HG02588 (cell line): Measurements from ENCODE around the gene ARHGEF1.
"Not testable (repeated sequence)": the region's sequence is repeated elsewhere in the genome, so short reads cannot be mapped to it uniquely, and the experiment has no call there.

Experiments
- ATAC-seq: cut with Tn5 transposase; IDR thresholded peaks from one replicate; pipeline ENCODE4 v1.9.1; 2021; ENCODE audit warnings: mild to moderate bottlenecking, moderate library complexity; ENCODE audit not compliant: unreplicated experiment

Gene ARHGEF1

GRCh38 chr19:41904118-41904870, 21.3 kb downstream of the ARHGEF1 start:
- no peak for ATAC-seq

DNA sequence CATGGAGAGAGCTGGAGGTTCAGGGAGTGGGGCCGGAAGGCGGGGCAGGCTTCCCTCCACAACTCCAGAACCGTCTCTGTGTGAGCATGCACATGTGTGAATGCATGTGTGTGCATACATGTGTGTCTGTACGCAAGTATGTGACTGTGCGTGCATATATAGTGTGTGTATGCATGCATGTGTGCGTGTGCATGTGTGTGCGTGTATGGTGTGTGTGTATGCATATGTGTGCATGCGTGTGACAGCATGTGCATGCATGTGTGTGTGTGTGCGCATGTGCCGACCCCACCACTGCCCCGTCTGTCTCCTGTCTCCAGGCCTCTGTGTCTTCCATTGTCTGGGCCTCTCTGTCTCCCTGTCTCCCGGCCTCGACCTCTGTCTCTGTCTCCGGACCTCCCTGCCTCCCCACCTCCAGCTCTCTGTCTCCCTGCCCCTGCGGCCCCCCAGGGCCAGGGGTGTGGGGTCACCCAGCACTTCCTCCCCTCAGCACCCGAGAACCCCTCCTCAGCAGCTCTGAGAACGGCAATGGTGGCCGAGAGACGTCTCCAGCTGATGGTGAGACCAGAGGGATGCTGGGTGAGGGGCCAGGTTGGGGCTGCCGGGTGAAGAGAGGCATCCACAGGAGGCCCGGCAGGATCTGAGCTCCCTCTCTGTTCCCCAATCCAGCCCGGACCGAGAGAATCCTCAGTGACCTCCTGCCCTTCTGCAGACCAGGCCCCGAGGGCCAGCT, 22.5 kb downstream of the ARHGEF1 start:
- no peak for ATAC-seq

DNA sequence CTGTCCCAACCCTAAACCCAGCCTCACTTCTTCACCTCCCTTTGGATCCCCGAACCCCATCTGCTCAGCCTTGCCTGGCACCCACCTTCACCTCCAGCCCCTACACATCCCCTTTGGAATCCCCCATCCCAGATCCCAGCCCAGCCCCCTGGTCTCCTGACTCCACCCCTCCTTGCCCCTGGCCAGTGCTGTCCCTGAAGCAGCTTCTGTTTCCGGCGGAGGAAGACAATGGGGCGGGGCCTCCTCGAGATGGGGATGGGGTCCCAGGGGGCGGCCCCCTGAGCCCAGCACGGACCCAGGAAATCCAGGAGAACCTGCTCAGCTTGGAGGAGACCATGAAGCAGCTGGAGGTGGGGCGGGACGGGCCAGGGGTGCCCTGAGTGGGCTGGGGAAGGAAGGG, 23.3 kb downstream of the ARHGEF1 start:
- ATAC-seq, result no peak

- ATAC-seq, result no peak
These were observed 24.1 kb downstream of the ARHGEF1 start for GRCh38 chr19:41906916-41907680.

DNA sequence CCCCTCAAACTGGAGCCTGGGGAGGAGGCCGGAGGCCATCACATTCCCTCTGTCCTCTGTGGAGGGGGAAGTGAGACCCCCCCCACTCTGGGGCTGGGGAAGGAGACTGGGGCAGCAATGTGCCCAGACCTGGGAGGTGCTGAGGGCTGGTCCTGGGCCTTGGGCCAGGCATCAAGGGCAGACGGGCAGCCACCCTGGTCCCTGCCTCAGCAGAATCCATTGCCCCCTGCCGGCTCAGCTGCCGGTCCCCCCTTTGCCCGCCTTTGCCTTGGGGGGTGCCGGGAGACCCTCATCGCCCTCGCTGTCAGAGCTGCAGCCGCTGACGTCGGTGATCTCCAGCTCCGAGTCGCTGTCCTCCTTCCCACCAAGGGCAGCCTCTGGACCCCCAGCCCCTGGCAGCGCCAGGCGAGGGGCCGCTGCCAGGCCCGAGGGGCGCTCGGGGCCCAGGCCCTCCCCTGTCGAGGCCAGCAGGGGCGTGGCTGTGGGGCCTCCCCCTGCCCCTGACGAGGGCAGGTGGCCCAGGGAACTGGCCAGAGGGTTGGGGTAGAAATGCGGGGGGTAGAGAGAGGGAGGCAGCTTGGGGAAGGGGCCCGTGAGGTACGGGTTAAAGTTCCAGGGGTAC, 25.1 kb downstream of the ARHGEF1 start:
- no peak for ATAC-seq

- ATAC-seq, result no peak
These were observed 25.9 kb downstream of the ARHGEF1 start for GRCh38 chr19:41908724-41909464.

GRCh38 chr19:41909706-41910105, 26.7 kb downstream of the ARHGEF1 start:
- ATAC-seq, result no peak

DNA sequence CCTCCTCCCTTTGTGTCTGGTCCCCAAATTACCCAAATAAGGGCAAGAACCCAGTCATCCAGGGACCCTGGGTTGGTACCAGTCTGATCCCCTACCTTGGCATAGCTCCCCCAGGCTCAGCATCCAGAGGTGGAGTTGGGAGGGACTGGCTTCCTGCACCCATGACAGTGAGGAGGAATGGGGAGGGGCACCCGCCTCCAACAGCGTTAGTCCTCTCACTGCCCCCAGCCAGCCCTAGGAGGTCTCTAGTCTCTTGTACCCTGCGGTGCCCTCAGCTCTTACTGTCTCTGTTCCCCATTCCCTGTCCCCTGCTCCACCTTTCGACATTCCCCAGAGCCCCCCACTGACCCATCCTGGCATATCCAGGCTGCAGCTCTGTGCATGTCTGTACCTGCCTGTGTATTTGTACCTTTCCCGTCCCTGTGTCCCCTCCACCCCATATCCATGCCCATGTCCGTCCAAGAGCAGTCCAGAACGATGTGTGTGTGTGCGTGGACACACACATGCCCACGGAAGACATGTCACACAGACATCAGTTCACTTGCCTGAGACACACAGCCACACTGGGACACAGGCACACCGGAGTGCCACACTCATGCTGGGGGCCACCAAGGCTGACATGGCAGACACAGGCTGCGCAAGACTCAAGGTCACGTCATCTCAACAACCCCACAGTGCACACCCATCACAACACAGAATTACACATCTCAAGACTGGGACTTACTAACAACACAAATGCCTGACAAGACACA, 27.4 kb downstream of the ARHGEF1 start:
- ATAC-seq, result no peak

DNA sequence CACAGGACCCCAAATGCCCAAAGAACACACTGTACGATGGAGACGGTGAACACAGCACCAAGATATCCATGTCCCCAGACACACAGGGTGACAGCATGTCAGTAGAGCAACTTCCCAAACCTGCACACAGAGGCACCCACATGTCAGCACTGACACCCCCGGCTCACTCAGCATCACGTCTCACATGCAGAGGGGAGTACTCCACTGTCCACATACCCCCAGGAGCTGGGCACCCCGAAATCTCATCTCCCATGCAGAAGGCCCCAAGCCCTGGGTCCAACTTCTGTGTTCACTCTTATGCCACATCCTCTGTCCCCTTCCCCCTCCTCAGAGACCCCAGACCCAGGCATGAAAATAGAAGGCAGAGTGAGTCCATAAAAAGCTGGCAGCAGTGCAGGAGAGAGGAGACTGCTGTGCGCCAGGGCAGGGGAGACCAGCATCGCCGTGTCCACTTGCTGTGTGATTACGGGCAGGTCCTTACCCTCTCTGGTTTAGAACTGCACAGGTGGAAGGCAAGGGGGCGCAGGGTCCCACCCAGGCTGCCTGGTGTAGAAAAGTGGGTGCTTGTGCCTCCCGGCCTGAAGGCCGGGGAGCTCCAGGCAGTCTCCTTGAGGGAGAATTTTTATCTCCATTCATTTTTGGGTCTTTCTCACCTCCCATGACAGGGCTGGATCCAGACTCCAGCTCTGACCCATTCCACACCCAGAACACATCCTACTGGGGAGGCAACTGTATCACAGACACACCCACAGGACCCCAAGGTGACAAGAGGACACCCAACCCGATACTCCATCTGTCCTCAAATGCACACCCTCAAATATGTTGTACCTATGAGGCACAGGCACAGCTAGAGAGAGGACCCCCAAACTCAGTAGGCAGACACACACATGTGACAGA, 28.3 kb downstream of the ARHGEF1 start:
- ATAC-seq, result no peak

DNA sequence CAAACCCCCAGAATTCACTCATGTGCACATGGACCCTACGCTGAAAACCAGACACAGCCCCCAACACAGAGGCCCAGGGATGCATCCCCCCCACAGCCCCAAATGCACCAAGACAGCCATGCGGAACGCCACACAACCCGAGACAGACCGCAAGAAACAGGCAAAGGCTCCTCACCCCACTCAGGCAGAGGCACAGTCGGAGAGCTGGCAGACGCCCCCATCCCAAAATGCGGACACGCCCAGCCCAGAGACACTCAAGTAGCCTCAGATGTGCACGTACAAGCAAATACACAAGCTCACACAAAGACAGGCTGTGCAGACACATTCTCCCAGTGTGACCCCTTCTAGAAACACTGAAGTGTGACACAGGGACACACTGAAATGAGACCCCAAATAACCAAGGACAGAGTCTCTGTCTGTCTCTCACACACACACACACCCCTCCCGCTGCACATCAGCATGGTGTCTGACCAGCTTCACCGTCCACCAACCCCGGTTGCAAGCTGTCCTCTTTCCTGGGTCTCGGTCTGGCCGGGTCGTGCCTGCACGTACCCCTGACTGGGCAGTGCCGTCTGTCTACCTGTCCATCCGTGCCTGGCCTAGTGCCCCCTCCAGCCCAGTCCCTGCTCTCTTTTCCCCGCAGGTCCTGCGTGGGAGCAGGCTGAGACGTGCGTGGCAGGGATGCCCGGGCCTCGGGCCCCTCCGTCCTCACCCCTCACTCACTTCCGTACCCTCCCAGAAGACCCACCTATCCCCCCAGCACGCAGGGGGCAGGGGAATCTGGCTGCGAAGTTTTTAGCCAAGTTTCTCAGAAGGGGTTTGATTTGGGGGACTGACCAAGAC, 29.1 kb downstream of the ARHGEF1 start:
- ATAC-seq, result no peak

GRCh38 chr19:41912899-41913537, 30.0 kb downstream of the ARHGEF1 start:
- no peak for ATAC-seq

- ATAC-seq, result no peak
These were observed 30.8 kb downstream of the ARHGEF1 start for GRCh38 chr19:41913538-41914423.

DNA sequence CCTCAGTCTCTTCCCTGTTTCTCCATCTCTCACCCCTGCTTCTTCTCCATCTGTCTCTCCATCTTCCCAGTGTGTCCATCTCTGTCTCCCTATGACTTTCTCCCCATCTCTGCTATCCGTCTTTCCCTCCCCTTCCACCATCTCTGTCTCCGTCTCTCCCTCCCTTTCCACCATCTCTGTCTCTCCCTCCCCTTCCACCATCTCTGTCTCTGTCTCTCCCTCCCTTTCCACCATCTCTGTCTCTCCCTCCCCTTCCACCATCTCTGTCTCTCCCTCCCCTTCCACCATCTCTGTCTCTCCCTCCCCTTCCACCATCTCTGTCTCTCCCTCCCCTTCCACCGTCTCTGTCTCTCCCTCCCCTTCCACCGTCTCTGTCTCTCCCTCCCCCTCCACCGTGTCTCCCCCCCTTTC, 31.4 kb downstream of the ARHGEF1 start:
- not testable (repeated sequence) for ATAC-seq

GRCh38 chr19:41915021-41915775, 32.2 kb downstream of the ARHGEF1 start:
- no peak for ATAC-seq

DNA sequence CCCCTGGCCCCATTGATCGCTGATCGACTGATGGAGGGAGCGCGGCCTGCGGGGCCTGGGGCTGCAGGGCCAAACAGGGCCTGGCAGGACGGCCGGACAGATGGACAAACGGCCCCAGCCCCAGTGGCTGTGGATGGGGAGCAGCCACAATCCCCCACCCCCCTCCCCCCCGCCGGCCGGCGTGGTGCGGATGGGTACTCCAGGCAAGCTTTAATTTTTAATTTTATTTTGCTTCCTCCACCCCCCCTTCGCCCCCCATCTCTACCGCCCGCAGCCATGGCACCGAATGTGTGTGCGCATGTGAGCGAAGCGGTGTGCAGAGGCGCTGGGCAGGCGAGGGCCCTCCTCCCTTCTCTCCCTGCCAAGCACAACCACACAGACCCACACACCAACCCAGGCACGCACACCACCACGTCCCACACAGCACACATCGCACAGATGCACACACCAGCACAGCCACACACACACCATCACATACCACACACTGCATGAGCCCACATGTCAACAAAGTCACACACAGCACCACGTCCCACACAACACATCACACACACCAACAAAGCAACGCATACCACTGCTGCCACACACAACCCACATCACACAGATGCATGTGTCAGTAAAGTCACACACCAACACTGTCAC, 32.9 kb downstream of the ARHGEF1 start:
- no peak for ATAC-seq
